Mononuclear cell (primary cell): ENCODE measurements around the gene CFAP46. TPM values are rescaled to one million over a fixed set of nuclear protein-coding genes. Genes with fewer than 3 reads are reported as not detected.
"Not testable (repeated sequence)": the region's sequence is repeated elsewhere in the genome, so short reads cannot be mapped to it uniquely, and the experiment has no call there.

Source experiments
- H3K27me3 ChIP-seq: 2 replicates; pipeline ENCODE4 v1.6.0; 2011; ENCODE audit warnings: low read length, control low read depth; ENCODE audit not compliant: insufficient read depth
- H3K4me1 ChIP-seq: 2 replicates; pipeline ENCODE4 v1.5.1; 2011; ENCODE audit warnings: mild to moderate bottlenecking, low read length, control low read depth; ENCODE audit not compliant: insufficient read depth
- H3K4me3 ChIP-seq: 2 replicates; pipeline ENCODE4 v1.5.1; 2011; ENCODE audit warnings: mild to moderate bottlenecking, low read length, moderate library complexity
- H3K9me3 ChIP-seq: 2 replicates; pipeline ENCODE4 v1.5.1; 2011; ENCODE audit warnings: low read depth, mild to moderate bottlenecking, control low read depth, low read length
- total RNA-seq: library from RNA; depleted of rRNA; stranded (reverse); fragments of >200 nt; gene quantifications from one replicate; pipeline ENCODE4 v1.2.3, GENCODE V29; 2012

CFAP46 gene
- total RNA-seq, 1 donor = under 0.01 TPM

DNA sequence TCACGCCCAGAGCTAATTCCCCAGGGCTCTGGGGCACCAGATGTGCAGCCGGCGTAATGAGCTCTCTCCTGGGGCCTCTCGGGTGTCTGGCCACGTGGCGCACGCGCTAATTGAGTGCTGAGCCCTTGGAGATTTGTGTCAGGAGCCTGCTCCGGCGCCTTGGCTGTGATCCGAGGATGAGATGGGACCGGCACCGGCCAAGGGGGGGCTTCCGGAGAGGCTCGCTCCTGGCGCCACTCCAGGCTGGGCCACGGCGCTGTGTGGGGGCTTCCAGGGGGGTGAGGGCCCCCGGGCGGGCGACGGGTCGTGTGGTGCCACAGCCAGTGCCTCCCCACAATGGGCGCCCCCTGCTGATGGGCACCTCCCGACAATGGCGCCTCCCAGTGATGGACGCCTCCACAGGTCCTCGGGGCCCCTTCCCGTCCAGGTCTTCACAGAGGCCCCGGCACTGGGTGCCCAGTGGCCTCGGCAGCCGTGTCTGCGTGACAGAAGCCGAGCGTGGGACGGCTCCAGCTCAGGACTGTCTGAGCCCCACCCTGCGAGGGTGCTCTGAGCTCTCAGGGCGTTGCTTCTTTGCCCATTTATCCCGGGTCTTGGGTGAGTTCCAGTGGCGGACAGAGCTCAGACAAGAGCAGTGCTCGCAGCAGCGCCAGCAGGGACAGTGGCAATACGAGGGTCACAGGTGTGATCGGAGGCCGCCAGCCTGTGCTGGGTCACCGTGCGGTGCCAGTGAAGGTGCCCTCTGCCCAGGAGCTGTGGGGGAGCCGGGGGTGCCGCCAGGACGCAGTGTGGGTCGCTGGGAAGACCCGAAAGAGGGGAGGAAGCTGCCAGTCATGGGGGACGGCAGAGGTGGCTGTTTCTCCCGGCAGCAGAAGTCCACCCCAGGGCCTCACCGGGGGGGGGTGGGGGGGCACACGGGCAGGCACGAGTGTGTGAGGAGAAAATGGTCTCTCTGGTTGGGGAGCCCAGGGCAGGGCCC lies 148.2 kb downstream of the CFAP46 start:
- peaks cover 1% of the 10 kb centered on the region for H3K27me3 ChIP-seq
- no peak overlapping the region for H3K4me3 ChIP-seq
- no peaks in the 10 kb centered on the region for H3K4me1 ChIP-seq
- H3K9me3 ChIP-seq = no peaks in the 10 kb centered on the region

DNA sequence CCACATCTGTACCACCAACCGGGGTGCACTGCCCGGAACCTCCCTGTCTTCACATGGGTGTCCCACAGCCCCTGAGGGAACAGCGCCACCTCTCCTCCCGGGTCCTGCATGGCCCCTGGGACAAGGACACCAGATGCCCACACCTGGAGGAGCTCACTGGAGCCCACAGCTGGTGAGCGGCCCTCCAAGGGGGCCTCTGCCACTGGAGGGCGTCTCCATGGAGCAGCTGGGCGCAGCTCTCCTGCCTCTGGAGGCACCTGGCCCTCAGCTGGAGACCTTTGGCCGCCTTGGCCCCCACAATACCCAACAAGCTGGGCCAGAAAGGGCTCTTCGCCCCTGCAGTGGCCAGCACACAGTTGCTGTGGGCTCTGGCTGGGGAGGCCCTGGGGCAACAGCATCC lies 149.2 kb downstream of the CFAP46 start:
- Histone ChIP-seq H3K27me3 (peaks cover 3% of the 10 kb centered on the region), H3K4me1 (no peaks in the 10 kb centered on the region), H3K9me3 (no peaks in the 10 kb centered on the region), H3K4me3 (no peak overlapping the region)

DNA sequence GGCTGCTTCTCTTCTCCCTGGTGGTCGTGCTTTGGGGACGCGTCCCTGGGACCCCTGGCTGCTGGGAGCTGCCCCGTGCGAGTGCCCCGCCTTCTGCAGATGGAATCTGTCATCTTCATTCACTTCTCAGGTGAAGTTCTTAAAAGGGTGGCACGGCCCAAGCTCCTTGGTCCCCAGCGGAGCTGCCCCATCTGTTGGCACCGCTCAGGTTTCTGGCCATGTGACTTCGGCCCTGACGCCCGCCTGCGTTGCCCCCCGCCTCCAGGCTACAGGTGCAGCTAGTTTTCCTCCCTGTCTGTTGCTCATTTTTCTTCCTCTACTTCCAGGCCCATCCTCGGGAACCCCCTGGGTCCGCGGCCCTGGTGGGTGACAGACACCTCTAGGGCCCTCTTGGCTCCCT lies 149.6 kb downstream of the CFAP46 start:
- H3K4me1 ChIP-seq = no peaks in the 10 kb centered on the region
- no peak overlapping the region for H3K4me3 ChIP-seq
- peaks cover 3% of the 10 kb centered on the region for H3K27me3 ChIP-seq
- no peaks in the 10 kb centered on the region for H3K9me3 ChIP-seq

DNA sequence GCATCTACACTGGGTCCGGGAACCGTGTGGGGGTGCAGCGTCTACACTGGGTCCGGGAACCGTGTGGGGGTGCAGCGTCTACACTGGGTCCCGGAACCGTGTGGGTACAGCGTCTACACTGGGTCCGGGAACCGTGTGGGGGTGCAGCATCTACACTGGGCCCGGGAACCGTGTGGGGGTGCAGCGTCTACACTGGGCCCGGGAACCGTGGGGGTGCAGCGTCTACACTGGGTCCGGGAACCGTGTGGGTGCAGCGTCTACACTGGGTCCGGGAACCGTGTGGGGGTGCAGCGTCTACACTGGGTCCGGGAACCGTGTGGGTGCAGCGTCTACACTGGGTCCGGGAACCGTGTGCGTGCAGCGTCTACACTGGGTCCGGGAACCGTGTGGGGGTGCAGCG lies 150.3 kb downstream of the CFAP46 start:
- H3K4me1 ChIP-seq, H3K9me3 ChIP-seq, H3K4me3 ChIP-seq, H3K27me3 ChIP-seq: not testable (repeated sequence)

DNA sequence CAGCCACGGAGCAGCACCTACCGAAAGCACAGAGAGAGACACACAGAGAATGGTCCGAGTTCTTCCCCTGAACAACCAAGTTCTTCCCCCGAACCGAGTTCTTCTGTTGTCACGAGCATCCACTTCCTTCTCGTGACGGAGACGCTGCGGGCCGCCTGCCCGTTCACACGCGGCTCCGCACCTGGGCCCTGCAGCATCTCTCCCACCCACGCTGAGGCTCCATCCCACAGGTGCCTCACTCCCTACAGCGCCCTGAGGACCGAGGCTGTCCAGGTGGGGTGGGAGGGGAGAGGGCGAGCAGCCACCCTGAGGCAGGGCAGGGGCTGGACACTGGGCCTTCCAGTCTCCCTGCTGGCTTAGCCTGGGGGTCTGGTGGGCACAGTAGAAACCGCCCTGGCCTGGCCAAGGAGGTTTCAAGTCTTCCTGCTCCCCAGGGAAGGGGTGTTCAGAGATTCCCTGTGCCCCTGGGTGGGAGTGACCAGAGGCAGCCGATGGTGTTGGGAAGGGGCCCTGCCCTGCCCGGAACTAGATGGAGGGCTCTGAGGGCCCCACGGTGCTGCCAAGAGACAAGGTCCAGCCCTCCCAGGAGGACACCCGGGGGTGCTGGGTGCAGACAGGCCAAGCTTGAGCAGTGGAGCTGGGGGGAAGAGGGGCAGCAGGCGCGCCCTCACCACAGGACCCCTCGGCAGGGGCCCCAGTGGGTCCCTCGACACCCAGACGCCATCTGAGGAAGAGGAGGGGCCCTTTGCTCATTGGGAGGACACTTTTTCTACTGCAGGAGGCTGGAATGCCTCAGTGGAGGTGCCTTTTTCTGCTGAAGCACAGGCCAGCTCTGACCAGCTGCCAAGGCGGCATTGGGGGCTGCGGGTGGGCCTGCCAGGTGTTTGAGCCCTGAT lies 151.2 kb downstream of the CFAP46 start:
- no peaks in the 10 kb centered on the region for H3K9me3 ChIP-seq
- no peaks in the 10 kb centered on the region for H3K4me1 ChIP-seq
- H3K27me3 ChIP-seq = peaks cover 9% of the 10 kb centered on the region

DNA sequence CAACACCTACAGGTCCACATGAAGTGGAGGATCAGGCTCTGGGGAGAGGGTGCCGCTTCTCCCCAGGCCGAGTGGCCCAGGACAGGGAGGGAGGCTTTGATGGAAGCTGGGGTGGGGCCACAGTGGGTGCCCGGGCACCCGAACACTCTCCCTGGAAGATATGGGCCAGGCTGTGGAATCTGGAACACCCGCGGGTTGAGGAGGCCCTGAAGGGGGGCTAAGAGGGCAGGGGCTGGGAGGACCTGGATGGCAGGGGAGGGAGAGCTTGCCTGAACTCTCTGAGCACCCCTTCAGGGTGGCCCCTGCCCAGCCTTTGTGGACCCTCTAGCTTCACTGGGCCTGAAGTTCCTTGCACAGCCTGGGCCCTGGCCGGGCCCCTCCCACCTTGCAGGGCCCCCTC lies 151.9 kb downstream of the CFAP46 start:
- H3K4me1 ChIP-seq = no peaks in the 10 kb centered on the region
- peaks cover 9% of the 10 kb centered on the region for H3K27me3 ChIP-seq
- no peaks in the 10 kb centered on the region for H3K9me3 ChIP-seq
- no peak overlapping the region for H3K4me3 ChIP-seq

More for the DNA sequence above, 151.2 kb downstream of the CFAP46 start:
- no peak overlapping the region for H3K4me3 ChIP-seq

DNA sequence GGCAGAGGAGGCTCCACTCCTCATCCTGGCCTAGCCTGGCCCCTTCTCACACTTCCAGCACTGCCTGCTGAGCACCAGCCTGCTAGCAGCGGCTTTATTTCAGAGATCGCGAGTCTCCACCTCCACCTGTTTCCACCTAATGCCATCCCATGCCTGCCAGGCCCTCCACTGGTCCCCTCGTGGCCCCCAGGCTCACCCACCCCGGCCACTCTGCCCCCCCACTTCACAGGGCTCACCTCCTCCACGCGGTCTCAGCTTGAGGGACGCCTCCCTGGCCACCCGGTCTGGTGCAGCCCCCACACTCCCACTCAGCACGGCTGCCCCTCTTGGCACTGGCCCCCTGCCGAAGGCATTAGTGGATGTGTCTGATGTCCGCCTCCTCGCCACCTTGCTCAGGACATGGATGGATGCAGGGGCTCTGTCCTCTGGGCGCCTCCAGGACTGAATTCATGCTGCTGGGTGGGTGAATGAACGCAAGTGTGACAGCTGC lies 152.7 kb downstream of the CFAP46 start:
- Histone ChIP-seq H3K9me3 (no peaks in the 10 kb centered on the region), H3K4me1 (no peaks in the 10 kb centered on the region), H3K27me3 (peaks cover 9% of the 10 kb centered on the region)

DNA sequence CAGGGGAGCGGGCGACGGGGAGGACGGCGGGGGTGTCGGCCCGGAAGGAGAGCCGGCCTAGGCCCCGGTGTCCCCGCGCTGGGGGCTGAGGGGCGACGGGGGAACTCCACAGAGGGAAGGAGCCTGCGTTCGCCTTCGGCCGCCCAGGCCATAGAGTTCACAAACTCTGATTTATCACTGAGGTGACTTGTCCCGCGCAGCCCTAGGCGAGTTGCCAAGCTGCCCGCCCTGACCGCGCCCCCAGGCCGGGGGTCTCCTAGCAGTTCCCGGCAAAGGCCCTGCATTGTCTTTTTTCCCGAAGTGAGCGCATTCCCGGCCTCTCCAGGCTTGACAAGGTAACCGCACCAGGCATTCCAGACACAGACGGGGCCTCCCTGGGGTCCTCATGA lies 153.5 kb downstream of the CFAP46 start:
- Histone ChIP-seq H3K4me3 (no peak overlapping the region), H3K27me3 (peaks cover 15% of the 10 kb centered on the region), H3K9me3 (no peaks in the 10 kb centered on the region), H3K4me1 (no peaks in the 10 kb centered on the region)

More for the DNA sequence above, 152.7 kb downstream of the CFAP46 start:
- H3K4me3 ChIP-seq = no peak overlapping the region

DNA sequence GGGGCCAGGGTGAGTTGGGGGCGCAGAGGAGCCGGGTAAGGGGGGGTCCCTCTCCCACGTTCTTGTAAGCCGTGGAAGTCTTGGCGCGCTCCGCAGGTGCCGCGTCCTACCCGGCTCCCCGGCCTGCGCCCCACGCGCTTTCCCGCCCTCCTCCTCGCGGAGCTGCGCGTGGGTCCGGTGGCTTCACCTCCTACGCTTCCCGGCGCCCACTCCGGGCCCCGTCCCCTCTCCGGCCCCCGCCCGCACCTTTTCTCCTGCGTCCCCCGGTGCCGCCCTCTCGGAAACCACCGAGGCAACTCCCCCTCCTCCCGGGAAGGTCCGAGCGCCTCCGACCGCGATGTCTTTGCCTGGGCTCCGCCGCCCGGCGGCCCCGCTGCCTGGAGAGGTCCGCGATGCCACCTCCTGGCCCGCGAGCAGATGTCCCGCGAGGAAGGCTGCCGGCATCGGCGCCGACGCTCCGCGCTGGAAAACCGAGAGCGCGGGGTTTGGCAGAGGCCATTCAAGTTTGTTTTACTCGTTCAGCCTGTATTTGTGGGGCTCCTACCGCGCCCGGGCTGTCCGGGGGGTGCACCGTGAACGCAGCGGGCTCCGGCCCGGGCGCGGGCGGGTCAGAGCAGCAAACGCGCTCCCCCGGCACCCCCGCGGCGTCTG lies 154.1 kb downstream of the CFAP46 start:
- peaks cover 20% of the 10 kb centered on the region for H3K27me3 ChIP-seq
- H3K4me1 ChIP-seq = no peaks in the 10 kb centered on the region
- H3K4me3 ChIP-seq = no peak overlapping the region
- no peaks in the 10 kb centered on the region for H3K9me3 ChIP-seq

DNA sequence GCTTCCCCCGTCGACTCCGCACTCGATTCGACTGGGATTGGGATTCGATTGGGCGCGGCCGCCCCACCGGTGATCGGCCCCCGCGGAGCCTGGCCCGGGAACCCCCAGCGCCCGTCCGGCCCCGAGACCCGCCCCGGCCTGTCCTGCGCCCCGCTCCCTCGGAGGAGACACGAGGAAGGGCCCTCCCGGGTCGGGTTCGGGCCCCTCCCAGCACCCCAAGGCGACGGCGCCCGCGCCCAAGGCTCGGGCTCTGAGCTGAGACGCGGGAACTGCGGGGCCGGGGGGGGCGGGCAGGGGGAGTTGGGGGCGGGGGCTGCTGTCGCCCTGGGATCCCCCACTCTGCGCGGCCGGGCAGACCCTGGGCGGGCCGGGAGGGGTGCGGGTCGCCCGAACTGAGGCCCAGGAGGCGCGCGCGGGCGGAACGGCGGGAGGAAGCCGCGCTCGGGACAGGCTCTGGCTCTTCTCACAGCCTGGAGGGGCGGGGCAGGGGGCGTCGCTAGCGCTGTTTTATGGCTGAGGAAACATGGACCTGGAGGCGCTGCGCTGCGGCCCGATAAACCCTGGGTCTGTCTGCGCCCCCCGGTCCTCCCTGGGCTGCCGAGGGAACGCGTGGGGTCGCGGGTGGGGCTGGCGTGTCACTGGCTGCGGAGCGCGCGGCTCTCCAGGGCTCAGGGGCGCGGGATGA lies 154.7 kb downstream of the CFAP46 start:
- H3K27me3 ChIP-seq = peaks cover 23% of the 10 kb centered on the region
- no peak overlapping the region for H3K4me3 ChIP-seq
- no peaks in the 10 kb centered on the region for H3K4me1 ChIP-seq
- no peaks in the 10 kb centered on the region for H3K9me3 ChIP-seq

DNA sequence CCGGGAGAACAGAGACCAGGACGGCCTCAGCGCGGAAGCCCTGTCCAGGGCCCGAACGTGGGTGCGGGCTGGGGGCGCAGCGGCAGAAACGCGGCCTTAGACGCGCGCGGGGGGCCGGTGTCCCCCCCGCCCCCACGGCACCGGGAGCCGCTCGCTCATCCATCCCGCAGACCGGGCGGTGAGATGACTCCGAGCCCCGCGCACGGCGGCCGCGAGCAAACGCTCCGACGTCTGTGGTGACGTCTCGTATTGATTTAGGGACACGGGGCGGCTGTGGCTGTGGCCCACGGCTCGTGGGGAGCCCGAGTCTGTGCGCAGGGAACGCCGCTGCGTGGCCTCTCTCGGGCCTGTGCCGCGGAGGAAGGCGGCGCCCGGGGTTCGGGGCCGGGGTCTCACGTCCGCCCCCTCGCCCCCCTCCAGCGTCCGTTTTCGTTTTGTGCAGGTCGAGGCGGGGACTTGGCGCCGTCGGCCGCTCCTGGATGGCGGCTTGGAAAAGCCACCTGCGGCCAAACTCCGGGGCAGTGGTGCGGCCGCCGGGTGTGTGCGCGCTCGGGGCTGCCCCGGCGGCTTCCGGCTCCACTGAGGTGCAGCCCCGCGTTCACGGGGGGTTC lies 155.4 kb downstream of the CFAP46 start:
- Histone ChIP-seq H3K4me1 (no peaks in the 10 kb centered on the region), H3K27me3 (peaks cover 23% of the 10 kb centered on the region), H3K9me3 (no peaks in the 10 kb centered on the region), H3K4me3 (no peak overlapping the region)

DNA sequence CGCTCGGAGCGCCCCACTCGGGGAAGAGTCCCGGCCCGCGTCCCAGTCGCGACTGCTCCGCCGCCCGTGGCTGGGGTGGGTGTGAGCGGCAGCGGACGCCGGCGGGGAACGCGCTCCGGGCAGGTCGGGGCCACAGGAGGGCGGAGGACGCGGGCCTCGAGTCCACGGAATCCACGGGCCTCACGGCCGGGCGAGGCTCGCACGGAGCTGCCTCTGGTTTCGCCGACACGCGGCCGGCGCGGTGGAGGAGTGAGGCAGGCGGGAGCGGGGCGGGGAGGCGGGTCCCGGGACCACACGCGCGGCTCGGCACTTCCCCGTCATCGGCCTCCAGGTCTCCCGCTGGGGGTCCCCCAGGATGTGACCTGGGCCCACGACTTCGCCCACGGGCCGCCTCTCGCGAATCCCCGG lies 155.9 kb downstream of the CFAP46 start:
- Histone ChIP-seq H3K4me1 (no peaks in the 10 kb centered on the region), H3K4me3 (no peak overlapping the region), H3K27me3 (peaks cover 23% of the 10 kb centered on the region), H3K9me3 (no peaks in the 10 kb centered on the region)

DNA sequence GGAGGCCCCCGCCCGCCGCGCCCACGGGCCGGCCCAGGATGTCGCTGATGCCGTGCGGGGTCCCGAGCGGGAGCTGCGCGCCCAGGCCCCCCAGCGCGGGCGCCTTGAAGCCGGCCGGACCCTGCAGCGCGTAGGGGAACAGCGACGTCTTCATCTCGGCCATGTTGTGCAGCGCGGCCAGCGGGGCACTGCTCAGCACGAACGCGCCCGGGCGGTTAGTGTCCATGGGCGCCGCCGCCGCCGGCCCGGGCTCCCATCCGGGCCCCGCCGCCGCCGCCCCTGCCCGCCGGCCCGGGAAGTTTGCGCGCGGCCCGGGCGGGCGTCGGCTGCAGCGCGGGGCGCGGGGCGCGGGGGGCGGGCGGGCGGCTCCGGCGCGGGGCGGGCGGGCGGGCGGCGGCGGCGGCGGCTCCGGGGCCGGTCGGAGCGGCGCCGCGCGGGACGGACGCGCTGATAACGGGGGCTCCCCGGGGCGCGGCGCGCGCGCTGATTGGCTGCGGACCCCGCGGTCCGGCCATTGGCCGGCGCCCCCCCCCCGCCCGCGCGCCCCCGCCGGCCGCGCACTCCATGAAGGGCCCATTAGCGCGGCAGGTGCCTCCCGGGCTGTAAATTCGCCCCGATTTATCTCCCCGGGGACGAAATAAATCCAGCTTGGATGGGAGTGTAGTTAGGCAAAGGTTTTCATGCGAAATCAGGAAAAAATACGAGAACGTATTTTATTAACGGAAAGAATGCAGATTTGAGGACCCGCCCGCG lies 156.5 kb downstream of the CFAP46 start, which contains the start of gene NKX6-2:
Gene NKX6-2 (minus strand): TSS at position 425 of the 753 bp plus-strand sequence. CDS start 199 bp downstream, at position 226.
- peaks cover 23% of the 10 kb centered on the region for H3K27me3 ChIP-seq
- H3K4me3 ChIP-seq = no peak within 1 kb of the TSS
- no peaks in the 10 kb centered on the region for H3K9me3 ChIP-seq
- H3K4me1 ChIP-seq = no peaks in the 10 kb centered on the region
